ENCODE data around the gene INTU.

Gene INTU

DNA sequence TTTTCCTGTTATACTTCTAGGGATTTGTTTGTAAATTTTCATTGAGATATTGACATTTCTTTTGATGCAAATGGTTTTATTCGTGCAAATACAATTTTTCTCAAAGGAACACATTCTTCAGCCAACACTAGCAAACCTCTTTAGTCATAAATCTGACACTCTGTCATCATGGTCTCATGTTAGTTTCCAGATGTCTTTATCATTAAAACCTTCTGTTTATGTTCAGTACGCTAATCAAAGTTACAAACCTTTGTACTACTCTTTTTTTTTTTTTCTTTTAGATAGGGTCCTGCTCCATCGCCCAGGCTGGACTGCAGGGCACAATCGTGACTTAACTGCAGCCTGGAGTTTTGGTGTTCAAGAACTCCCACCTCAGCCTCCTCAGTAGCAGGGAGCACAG is 104.5 kb downstream of the INTU start:
- no peak for DNase-seq (ENCODE audit: extremely low read depth in 1 of 2, low read depth in 1 of 2)

DNA sequence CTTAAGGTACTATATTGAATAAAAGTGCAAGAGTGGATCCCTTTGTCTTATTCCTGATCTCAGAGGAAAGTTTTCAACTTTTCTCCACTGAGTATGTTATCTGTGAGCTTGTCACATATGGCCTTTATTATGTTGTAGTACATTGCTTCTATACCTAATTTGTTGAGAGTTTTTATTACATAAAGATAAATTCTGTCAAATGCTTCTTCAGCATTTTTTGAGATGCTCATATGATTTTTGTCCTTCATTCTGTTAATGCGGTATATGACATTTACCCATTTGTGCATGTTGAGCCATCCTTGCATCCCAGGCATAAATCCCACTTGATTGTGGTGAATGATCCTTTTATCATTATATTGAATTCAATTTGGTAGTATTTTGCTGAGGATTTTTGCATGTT is 108.5 kb downstream of the INTU start:
- no peak for DNase-seq (ENCODE audit: extremely low read depth in 1 of 2, low read depth in 1 of 2)

DNA sequence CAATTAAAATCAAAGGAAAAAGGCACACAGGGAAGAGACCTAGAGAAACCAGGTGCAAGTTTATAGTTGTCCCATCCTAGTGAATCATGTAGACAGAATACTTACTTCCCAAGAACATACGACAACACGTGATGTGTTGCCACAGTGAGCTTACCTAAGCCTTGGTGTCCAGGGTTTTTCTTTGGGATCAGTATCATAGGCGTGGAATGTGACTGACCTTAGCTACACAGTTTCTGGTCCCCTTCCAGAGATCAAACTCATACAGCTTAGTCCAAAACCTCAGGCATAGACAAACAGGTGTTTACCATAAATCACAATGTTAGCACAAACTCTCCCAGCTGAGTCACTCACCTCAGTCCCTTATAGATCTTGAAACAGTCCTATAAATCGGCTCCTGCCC is 115.1 kb downstream of the INTU start:
- no peak for DNase-seq (ENCODE audit: extremely low read depth in 1 of 2, low read depth in 1 of 2)

DNA sequence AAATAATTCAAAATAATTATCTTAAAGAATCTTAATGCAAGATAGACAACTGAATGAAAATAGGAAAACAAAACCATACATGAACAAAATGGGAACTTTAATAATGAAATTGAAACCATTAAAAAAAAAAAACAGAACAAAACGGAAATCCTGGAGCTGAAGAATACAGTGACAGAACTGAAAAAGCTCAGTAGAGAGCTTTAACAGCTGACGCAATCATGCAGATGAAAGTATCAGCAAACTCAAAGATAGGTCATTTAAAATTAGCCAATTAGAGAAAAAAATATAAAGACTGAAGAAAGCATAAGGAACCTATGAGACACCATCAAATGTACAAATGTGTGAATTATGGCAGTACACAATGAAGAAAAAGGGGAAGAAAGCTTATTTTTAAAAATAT is 116.2 kb downstream of the INTU start:
- no peak for DNase-seq (ENCODE audit: extremely low read depth in 1 of 2, low read depth in 1 of 2)

DNA sequence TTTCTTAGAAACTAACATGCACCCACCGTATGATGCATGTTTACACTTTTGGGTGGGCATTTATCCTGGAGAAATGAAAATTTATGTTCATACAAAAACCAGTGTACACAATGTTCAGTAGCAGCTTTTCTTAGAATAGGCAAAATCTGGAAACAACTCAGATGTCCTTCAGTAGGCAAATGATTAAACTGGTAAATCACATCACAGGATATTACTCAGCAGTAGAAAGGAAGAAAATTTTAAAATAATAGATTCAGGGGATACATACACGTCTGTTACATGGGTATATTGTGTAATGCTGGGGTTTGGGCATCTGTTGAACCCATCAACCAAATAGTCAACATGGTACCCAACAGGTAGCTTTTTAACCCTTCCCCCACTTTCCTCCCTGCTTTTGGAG is 124.1 kb downstream of the INTU start:
- DNase-seq (ENCODE audit: extremely low read depth in 1 of 2, low read depth in 1 of 2) = no peak

DNA sequence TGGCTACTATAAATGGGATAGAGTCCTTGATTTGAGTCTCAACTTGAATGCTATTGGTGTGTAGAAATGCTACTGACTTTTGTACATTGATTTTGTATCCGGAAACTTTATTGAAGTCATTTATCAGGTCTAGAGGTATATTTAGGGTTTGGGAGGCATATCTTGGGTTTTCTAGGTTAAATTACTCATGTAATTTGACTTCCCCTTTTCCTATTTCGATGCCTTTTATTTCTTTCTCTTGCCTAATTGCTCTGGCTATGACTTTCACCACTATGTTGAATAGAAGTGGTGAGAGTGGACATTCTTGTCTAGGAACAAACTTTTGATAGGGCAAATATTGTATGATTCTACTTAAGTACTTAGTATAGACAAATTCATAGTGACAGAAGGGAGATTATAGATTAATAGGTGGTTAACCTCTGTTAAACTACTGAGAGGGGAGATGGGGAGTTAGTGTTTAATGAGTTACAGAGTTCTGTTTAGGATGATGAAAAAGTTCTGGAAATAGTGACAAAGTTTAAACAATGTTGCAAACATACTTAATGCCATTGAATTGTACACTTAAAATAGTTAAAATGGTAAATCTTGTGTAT is 126.6 kb downstream of the INTU start:
- no peak for DNase-seq (ENCODE audit: extremely low read depth in 1 of 2, low read depth in 1 of 2)

DNA sequence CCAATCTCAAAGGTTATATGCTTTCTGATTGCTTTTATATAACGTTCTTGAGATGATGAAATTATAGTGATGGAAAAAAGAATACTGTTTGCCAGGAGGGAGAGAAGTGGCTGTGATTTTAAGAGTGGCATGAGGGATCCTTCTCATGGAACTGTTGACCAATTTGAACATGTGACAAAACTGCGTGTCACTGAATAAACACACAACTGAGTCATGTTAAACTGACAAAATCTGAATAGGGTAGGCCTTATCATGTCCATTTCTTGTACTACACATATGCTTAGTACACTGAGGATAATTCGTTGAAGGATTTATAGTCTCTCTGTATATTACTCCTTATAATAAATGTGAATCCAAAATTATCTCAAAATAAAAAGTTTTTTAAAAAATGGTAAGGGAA is 127.1 kb downstream of the INTU start:
- no peak for DNase-seq (ENCODE audit: extremely low read depth in 1 of 2, low read depth in 1 of 2)

DNA sequence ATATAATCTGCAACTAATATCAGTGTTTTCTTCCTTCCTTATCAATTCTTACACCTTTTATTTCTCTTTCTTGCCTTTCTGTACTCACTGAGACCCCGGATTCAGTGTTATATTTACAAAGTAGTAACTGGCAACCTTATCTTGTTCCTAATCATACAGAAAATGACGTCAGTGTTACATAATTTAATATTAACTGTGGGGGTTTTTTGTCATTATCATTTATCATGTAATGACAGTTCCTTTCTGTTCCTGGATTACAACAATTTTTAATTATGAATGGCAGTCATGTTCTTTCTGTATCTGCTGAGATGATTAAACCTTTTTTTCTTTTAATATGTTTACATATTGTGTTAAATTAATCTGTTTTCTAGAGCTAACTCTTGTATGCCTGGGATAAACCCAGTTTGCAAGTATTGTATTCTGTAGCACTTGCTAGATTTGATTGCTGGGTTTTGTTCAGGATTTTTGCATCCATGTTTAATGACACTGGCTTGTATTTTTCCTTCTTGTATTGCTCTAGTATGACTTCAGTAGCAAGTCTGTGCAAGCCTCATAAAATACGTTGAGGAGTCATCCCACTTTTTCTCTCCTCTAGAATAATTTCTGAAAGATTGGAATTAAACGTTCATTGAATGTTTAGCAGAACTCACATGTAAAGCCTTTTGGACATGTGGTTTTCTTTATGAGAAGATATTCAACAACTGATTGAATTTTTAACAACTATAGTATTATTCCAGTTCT is 138.9 kb downstream of the INTU start:
- DNase-seq (ENCODE audit: extremely low read depth in 1 of 2, low read depth in 1 of 2) = no peak

DNA sequence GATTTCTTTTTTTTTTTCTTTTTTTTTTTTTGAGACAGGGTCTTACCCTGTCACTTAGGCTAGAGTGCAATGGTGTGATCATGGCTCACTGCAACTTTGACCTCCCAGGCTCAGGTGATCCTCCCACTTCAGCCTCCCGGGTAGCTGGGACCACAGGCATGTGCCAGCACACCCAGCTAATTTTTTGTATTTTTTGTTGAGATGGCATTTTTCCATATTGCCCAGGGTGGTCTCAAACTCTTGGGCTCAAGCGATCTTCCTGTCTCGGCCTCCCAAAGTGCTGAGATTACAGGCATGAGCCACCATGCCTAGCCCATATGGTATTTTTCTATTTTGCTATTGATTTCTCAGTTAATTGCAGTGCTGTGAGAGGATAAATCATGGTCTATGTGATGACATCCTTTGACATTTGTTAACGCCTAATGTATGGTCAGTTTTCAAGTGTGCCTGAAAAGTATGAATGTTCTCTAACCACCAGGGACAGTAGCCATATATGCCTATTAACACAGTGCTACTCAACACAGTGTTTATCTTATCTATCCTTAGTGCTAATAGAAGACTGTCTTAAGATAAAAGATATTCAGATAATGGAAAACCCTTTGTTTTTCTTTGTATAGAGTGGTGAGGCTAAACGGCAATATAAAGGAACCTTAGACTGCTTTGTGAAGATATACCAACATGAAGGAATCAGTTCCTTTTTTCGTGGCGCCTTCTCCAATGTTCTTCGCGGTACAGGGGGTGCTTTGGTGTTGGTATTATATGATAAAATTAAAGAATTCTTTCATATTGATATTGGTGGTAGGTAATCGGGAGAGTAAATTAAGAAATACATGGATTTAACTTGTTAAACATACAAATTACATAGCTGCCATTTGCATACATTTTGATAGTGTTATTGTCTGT is 140.3 kb downstream of the INTU start:
- no peak for DNase-seq (ENCODE audit: extremely low read depth in 1 of 2, low read depth in 1 of 2)

DNA sequence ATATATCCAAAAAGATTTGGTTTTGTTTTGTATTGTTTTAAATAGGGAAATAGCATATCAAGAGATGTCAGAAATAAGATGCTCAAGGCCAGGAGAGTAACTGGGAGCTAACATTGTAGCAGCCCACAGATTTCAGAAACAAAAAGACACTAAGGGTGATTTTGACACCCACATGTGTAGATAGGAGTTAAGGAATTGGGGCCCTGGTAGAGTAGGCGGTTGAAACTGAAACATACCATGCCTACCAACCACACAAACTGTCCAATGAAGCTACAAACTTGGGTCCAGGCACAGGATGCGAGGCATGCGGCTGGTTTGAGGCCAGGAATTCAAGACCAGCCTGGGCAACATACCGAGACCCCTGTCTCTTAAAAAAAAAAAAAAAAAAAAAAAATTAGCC is 143.1 kb downstream of the INTU start:
- DNase-seq (ENCODE audit: extremely low read depth in 1 of 2, low read depth in 1 of 2) = no peak
